SKM-1 treated with dmso at 0.1 percent for 144 hours (cell line): ENCODE data around the gene GREB1L.
A peak's percentile ranks its signal among the peaks of the same experiment; 100 is the strongest.
"Not testable (repeated sequence)": the region's sequence is repeated elsewhere in the genome, so short reads cannot be mapped to it uniquely, and the experiment has no call there.

ENCODE experiments used
- DNase-seq: peaks from one replicate; lab custom pipeline; 2025; ENCODE audit not compliant: unreplicated experiment; lab: John Stamatoyannopoulos, UW

The GREB1L gene

DNA sequence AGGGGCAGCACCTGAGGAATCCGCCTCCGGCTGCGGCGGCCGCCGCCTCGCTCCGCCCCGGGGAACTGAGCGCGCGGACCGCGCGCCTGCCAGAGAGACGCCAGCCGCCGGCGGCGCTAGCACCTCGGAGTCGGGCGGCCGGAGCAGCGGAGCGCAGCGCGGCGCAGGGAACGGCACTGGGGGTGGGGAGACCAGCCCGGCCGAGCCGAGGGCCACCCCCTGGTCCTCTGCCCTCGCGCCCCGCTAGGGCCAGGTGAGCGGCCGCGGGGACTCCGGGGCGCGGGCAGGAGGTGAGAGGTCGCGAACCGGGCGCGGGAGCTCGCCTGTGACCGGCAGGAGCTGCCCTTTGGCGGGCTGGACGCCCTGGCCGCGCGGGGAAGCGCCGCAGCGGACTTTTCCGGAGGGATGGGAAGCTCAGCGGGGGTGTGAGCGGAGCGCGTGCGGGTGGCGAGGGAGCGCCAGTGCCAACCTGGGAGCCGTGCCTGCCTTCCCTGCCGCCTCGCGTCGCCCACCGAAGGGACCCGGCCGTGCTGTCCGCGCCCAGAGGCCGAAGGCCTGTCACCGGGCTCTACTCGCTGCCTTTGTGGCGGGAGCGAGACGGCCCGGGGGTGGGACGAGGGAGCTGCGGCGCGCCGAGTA is at the start of gene GREB1L:
Gene GREB1L, plus strand, starts transcription at position 92 of the 639 bp plus-strand sequence. CDS start 141,287 bp downstream, outside the sequence.
- DNase-seq = no peak

GRCh38 chr18:21192308-21192624 is 49.8 kb upstream of the GREB1L start:
- DNase-seq = no peak

DNA sequence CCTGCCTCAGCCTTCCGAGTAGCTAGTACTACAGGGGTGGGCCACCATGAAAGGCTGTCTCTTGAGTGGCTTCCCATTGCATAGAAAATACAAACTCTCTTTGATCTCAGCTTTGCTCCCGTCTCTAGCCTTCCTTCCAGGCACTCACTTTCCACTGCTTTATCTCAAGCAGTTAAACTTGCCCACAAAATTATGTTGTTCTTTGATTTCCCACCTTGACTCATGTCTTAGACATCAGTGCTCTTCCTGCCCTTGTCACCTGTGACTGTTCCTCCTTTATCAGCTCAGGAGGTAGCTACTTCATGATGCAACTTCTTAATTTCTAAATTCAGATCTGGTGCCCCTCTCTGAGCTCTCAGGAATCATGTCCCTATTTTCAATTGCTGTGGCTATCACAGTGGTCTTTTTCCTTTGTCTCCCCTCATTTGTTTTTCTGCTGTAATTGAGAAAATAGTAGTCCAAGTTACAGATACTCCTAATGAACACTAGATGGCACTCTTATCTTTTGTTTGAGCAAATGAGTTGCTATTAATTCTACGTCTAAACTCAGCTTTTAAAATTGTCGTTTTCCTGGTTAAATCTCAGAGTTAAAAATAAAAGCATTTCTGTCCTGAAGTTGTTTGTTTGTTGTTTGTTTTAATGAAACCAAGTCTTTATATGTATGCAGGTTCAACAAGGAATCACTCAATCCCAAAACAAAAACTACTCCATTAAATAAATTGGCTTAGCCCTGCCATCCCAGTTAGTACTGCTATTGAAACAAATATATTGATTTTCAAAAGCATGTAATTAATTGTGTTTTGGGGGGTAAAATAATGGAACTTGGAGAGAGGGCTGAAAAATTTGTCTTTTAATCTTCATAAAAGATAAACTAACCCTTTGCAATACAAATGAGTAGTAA is 46.9 kb upstream of the GREB1L start:
- DNase-seq = peak; percentile 44

DNA sequence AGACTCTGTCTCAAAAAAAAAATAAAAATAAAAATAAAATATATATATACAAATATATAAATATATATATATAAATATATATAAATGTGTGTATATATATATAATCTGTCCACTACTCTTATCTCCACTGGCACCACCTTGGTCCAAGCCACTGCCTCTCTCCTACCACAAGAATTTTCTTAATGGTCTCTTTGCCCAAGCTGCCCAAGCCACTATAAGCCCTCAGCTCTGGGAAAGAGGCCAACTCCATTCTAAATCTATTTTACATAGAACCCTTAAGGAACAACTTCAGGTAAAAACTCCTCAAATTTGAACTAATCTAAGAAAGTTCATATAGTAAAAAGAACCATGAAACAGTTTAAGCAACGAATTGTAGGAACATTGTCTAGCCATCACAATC is 45.6 kb upstream of the GREB1L start:
- DNase-seq = no peak

DNA sequence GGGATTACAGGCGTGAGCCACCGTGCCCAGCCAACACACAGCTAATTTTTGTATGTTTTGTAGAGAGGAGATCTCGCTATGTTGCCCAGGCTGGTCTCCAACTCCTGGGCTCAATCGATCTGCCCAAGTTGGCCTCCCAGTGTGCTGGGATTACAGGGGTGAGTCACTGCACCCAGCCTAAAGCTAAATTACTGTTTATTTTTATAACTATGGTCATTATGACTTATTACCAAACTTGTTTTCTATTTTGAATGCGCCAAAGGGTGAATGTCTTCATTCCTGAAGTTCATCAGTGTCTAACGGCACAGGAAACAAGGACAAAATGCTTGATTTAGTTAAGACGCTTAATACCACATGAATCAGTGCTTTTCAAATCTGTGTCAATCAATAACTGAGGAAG is 38.9 kb upstream of the GREB1L start:
- no peak for DNase-seq

- DNase-seq = no peak
Measured at GRCh38 chr18:21203542-21204241, 38.3 kb upstream of the GREB1L start.

GRCh38 chr18:21205695-21206094 is 36.3 kb upstream of the GREB1L start:
- DNase-seq = no peak

GRCh38 chr18:21210278-21210677 is 31.8 kb upstream of the GREB1L start:
- DNase-seq = no peak

- no peak for DNase-seq
Measured at GRCh38 chr18:21210784-21211183, 31.2 kb upstream of the GREB1L start.

DNA sequence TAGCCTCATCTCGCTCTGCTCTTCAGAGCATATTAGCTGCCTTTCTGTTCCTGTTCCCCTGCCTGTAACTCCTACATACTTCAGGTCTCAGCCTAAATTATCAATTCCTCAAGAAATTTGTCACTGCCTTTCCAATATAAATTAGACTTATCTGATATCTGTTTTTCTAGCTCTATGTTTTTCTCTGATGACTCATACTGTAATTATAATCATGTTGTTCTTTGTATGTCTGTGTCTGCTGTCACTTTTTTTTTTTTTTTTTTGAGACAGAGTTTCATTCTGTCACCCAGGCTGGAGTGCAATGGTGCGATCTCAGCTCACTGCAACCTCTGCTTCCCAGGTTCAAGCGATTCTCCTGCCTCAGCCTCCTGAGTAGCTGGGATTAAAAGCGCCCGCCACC is 27.6 kb upstream of the GREB1L start:
- DNase-seq = not testable (repeated sequence)

DNA sequence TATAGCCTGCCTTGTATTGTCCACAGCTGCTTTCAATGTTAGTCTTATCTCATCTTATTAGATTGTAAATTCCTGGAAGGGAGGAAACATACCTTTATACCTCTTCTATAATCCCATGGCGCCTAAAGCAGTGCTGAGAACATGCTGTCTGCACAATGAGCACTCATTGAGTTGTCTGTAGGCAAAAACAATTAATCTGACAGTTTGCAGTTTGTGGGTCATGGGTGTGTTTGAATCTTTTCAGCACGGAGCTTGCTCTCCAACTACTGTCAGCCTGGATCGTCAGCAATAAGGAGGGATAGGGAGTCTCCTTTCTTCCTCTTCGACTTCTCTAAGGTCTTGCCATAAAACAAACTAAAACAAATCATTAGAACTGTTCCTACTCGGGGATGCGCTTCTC is 26.5 kb upstream of the GREB1L start:
- no peak for DNase-seq

DNA sequence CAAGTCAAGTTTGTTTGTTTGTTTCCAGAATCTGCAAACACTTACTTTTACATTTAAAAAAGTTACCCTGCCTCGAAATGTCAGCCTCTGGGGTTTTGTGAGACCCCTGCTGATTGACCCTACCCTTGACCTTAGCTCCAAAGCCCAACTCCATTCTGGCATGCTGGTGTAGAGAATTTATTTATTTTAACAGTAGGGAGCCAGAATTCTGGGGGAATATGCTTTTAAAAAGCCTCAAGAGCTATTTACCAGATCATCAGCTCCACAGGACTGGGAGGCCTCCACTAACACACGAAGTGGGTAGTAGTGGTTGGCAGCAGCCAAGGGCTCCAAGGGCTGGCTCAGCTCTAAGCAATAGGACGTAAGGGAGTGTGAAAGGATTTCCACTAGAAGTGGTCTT is 23.2 kb upstream of the GREB1L start:
- DNase-seq = no peak

DNA sequence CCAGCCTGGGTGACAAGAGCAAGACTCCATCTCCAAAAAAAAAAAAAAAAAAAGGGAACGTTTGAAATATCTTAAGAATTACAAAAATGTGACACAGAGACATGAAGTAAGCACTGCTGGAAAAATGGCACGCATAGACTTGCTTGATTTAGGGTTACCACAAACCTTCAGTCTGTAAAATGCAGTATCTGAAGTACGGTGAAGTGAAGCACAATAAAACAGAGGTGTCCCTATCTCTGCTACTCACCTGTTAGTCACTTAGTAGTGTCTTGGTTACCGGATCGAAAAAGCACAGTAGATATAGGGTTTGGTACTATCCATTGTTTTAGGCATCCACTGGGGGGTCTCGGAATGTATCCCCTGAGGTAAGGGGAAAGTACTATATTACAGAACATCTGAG is 11.6 kb upstream of the GREB1L start:
- no peak for DNase-seq

DNA sequence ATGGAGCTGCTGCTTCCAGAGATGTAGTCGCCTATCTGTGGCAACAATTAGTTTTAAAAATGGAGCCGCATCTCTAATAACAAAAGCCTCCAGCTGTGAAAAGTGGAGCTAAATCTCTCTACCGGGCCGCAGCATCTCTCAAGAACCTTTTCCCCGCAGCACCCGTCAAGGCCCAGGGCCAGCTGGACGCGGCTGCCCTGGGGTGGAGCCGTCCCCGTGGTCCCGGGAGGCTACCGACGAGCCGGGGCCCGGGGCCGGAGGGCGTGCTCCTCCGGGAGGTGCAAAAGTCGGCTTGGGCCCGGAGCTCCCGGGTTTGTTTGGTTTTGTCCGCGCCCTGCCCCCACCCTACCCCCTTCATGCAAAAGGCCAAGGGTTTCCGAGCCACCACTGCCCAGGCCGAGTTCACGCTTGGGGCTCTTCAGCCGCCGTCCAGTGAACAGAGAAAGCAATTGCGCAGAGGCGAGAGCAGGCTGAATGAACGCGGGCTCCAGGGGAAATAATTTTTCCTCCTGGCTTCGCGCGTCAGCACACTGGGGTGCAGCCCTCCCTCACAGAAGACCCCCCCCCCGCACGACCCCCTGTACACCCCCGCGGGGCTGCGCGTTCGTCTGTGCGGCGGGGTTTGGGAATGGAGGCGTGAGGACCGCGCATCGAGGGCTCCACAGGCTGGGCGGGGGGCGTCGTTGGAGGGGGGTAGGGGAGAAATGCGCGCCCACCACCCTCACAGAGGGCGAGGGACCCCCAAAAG is 557 bp upstream of the GREB1L start:
- DNase-seq = no peak

DNA sequence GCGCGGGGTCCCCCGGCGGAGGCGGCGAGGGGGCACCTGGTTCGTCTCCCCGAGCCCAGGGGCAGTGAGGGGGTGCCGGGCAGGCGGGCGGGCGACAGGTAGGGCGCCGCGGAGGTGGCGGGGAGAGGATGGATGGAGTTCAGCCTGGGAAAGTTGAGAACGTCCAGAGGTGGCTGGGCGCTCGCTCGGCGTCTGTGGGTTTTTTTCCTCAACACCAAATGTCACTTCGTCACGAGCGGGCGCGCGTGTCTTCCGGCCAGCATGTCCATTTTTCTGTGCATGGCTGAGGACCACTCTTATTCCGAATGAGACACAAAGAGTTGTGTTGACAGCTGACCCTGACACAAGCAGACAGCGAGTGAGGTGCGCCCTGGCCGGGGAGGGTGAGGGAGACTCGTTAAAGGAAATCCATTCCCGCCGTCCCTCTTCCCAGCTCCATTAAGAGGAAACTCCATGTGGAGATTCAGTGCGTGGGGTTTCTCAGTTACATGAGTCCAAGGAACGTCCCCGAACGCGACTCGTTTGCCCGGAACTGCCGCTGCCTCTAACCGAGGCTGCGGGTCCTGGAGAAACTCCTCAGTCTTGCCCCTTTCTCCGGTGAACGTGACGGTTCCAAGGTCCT is 859 bp downstream of the GREB1L start:
- DNase-seq = no peak

- no peak for DNase-seq
Measured at GRCh38 chr18:21254576-21254975, 12.5 kb downstream of the GREB1L start.

- DNase-seq = no peak
Measured at GRCh38 chr18:21255211-21255610, 13.2 kb downstream of the GREB1L start.

DNA sequence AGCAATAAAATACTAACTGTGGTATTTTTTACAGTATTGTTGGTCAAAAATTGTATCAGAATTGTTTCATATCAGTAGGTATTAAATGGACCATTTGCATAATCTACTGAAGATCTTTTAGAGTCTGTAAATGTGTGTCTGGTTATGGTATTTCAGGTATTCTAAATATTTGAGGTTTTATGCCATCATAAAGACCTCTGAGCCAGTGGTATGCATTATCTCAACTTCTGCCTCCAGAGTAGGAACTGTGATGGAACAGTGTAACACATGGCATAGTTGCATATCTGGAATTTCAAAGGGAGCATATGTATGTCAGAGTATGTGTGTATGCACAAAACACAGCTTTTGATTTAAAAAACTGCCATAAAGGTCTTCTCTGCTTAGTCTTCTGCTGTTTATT is 15.4 kb downstream of the GREB1L start:
- DNase-seq = no peak

- DNase-seq = no peak
Measured at GRCh38 chr18:21260621-21261020, 18.6 kb downstream of the GREB1L start.

GRCh38 chr18:21261352-21261751 is 19.3 kb downstream of the GREB1L start:
- no peak for DNase-seq

- DNase-seq = no peak
Measured at GRCh38 chr18:21262244-21262643, 20.2 kb downstream of the GREB1L start.
